ENCODE results near the gene BABAM2. TPM values are rescaled to one million over a fixed set of nuclear protein-coding genes. Genes with fewer than 3 reads are reported as not detected.

Gene BABAM2
- total and polyA plus RNA-seq, 2 experiments from 2014 or later = 17.8 to 21.5 TPM

- H2AFZ ChIP-seq = no peak overlapping the region
- H3K9me3 Mint-ChIP-seq = no peaks in the 10 kb centered on the region
- no peaks in the 10 kb centered on the region for H3K79me2 ChIP-seq (replicated peaks; ENCODE audit: insufficient read depth)
- no peaks in the 10 kb centered on the region for H3K36me3 ChIP-seq (ENCODE audit: insufficient read depth)
- no peak overlapping the region for H3K4me3 ChIP-seq
- H4K20me1 ChIP-seq (replicated peaks; ENCODE audit: insufficient read depth) = no peaks in the 10 kb centered on the region
- H3K9me2 ChIP-seq (ENCODE audit: insufficient read depth) = no peaks in the 10 kb centered on the region
- no peak for ATAC-seq
- H3K27ac ChIP-seq (ENCODE audit: low read depth) = no peak overlapping the region
- H3K27me3 ChIP-seq (ENCODE audit: insufficient read depth) = no peaks in the 10 kb centered on the region
- peaks cover 7% of the 10 kb centered on the region; the same call in 1 of the 2 replicates for H3K4me1 ChIP-seq (ENCODE audit: insufficient read depth)
- H3K36me3 Mint-ChIP-seq (ENCODE audit: low read depth) = no peaks in the 10 kb centered on the region
- H3F3A ChIP-seq (replicated peaks; ENCODE audit: low read depth) = no peaks in the 10 kb centered on the region
- no peak overlapping the region for H3K4me3 Mint-ChIP-seq
- no peaks in the 10 kb centered on the region for H3K27me3 Mint-ChIP-seq (ENCODE audit: insufficient read depth, low read depth, poor library complexity)
- TF ChIP-seq ZNF331 (CRISPR knock-in tag; IDR thresholded peaks at IDR 0.05; ENCODE audit: low read depth) (no peak), CREB1 (CRISPR knock-in tag; IDR thresholded peaks at IDR 0.05; ENCODE audit: low read depth) (no peak), NANOG (IDR thresholded peaks at IDR 0.05; ENCODE audit: borderline replicate concordance) (no peak), JUNB (IDR thresholded peaks at IDR 0.05; ENCODE audit: unreplicated experiment) (no peak), ETS1 (IDR thresholded peaks at IDR 0.05) (no peak), STAT1 (IDR thresholded peaks at IDR 0.05; ENCODE audit: unreplicated experiment) (no peak), EZH2 (IDR thresholded peaks at IDR 0.05; ENCODE audit: low read depth, unreplicated experiment) (no peak), POLR2AphosphoS5 (IDR thresholded peaks at IDR 0.05; ENCODE audit: low read depth) (no peak), EZH2phosphoT487 (IDR thresholded peaks at IDR 0.05; ENCODE audit: unreplicated experiment) (no peak), ZNF462 (CRISPR knock-in tag; IDR thresholded peaks at IDR 0.05) (no peak), CTCF (conservative IDR thresholded peaks at IDR 0.05; ENCODE audit: low read depth in 2 of 2) (no peak)
- peaks cover 8% of the 10 kb centered on the region for H3K4me1 Mint-ChIP-seq
- no peak overlapping the region for H3K27ac Mint-ChIP-seq
- no peak overlapping the region for H3K4me2 ChIP-seq
- DNase-seq (ENCODE audit: low spot score) = no peak
Measured at GRCh38 chr2:28085201-28085600, 194.7 kb downstream of the BABAM2 start.
